Measurements from ENCODE around the gene RELT. TPM values are rescaled to one million over a fixed set of nuclear protein-coding genes. Genes with fewer than 3 reads are reported as not detected.
A peak's percentile ranks its signal among the peaks of the same experiment; 100 is the strongest.

RELT gene
- total and polyA plus RNA-seq, 2 of the 13 experiments (the other 11 are each of a cell fraction or from before 2014, with no cell fraction given): 2.5 to 4.7 TPM

GRCh38 chr11:73376803-73377629, 817 bp downstream of the RELT start (continued):
- TF ChIP-seq PRDM15 (CRISPR knock-in tag; IDR thresholded peaks at IDR 0.05) (no peak), ZNF607 (CRISPR knock-in tag; IDR thresholded peaks at IDR 0.05; ENCODE audit: borderline replicate concordance) (no peak), ZNF142 (CRISPR knock-in tag; IDR thresholded peaks at IDR 0.05) (no peak), SMAD9 (CRISPR knock-in tag; IDR thresholded peaks at IDR 0.05) (no peak), GATAD1 (CRISPR knock-in tag; IDR thresholded peaks at IDR 0.05) (no peak), ZNF292 (CRISPR knock-in tag; IDR thresholded peaks at IDR 0.05; ENCODE audit: borderline replicate concordance, low read depth) (no peak), ETS1 (CRISPR knock-in tag; IDR thresholded peaks at IDR 0.05) (no peak), ZNF616 (CRISPR knock-in tag; IDR thresholded peaks at IDR 0.05; ENCODE audit: low read depth) (0 out of 2 replicates have a peak, but pooled peaks have one; percentile 50), ZNF20 (CRISPR knock-in tag; IDR thresholded peaks at IDR 0.05) (no peak)
